Anterior cingulate cortex (tissue), 58 donors: ENCODE results near the gene VPREB3.

Experiments
- DNase-seq, 58 donors: peaks; one replicate each; lab custom pipeline; 2025; lab: John Stamatoyannopoulos, UW

VPREB3 gene, protein sequence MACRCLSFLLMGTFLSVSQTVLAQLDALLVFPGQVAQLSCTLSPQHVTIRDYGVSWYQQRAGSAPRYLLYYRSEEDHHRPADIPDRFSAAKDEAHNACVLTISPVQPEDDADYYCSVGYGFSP

GRCh38 chr22:23754220-23754919 lies at the start of gene VPREB3:
Gene VPREB3 (minus strand): TSS chr22:23754425. CDS start chr22:23754363, 62 bp downstream.
- DNase-seq: no peak

GRCh38 chr22:23803001-23803819 lies 49.0 kb upstream of the VPREB3 start:
- no peak for DNase-seq

- DNase-seq: no peak
Measured at GRCh38 chr22:23801886-23802377, 47.7 kb upstream of the VPREB3 start.

DNA sequence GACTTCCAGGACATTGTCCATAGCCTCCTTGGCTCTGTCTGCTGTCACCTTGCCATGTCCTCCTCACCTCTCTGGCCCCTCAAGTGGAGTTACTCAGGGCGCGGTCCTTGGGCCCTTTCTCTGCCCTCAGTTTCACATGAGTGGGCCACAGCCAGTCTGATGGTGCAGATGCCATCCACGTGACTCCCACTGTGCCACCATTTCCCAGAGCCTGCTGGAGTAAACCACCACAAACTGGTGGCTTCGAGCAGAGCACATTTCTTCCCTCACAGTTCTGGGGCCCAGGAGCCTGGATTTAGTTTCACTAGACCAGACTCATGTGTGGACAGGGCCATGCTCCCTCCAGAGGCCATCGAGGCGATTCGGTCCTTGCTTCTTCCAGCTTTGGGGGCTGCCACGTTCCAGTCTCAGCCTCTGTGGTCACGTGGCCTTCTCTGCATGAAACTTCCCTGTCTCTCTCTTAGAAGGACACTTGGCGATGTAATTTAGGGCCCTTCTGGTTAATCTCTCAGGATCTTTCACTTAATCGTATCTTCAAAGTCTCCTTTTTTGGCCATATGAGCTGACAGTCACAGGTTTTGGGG lies 47.1 kb upstream of the VPREB3 start:
- DNase-seq: no peak

- DNase-seq: no peak
Measured at GRCh38 chr22:23800297-23801237, 46.3 kb upstream of the VPREB3 start.

GRCh38 chr22:23796461-23796860 lies 42.2 kb upstream of the VPREB3 start:
- no peak for DNase-seq

GRCh38 chr22:23793326-23793725 lies 39.1 kb upstream of the VPREB3 start:
- no peak for DNase-seq

GRCh38 chr22:23791738-23792645 lies 37.8 kb upstream of the VPREB3 start:
- DNase-seq: no peak

DNA sequence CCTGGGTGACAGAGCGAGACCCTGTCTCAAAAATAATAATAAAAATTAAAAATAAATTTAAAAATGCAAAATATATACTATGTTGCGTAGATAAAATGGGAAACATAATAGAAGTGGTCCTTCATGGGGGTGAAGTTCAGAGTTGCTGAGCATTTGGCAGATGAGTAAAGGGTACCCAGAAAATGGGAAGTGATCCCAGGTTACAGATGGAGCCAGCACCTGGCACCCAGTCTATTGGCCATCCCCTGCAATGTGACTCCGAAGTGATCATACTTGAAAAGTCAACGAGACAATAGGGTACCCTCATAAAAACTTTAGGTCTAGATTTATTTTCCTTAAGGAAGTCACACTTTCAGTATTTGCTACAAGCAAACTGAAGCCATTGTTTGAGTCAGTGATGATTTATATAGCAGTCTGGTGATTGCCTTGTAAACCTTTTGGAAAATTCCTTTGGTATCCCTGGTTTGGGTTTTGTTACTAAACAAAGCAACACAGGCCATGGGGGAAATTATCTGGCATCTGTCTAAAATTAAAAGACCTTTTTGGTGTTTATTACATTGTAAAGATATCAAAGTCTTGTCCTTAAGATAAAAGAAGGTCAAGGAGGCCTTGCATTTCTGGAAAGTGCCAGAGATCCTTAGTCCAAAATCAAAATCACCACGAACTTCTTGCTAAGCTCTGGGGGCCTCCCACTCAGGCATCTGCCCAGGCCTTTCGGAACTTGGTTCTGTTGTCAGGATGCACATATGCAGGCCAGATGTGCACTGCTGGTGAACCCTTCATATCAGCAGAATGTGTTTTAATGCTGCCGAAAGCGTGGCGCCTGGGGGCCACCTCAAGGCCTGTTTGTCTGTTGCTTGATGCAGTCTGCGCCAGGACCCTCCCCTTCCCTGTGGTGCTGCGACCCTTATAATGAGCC lies 36.9 kb upstream of the VPREB3 start:
- no peak for DNase-seq

- peak in 8 of 58 donors; percentile 14 to 35 (median 18) for DNase-seq
Measured at GRCh38 chr22:23789638-23790037, 35.4 kb upstream of the VPREB3 start.

DNA sequence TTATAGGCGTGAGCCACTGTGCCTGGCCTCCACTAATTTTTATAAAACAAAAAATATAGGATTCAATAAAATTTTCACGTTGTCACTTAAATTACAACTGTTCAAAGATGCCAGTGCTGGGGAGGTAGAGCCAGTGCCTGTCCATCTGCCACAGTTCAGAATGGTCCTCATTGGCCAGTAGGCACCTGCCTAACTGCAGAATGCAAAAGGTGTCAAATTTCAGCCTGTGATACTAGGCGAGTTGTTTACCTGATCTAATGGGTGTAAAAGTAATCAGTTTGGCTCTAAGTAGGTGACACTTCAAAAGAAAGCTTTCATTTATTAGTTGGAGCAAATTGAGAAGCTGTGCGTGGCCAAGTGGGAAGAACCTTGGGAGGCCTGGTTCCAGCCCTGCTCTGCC lies 34.9 kb upstream of the VPREB3 start:
- DNase-seq: no peak

GRCh38 chr22:23787910-23788309 lies 33.7 kb upstream of the VPREB3 start:
- no peak for DNase-seq

- no peak for DNase-seq
Measured at GRCh38 chr22:23787600-23787896, 33.3 kb upstream of the VPREB3 start.

GRCh38 chr22:23786752-23787599 lies 32.8 kb upstream of the VPREB3 start, which contains the start of gene SMARCB1:
Gene SMARCB1 (plus strand): TSS chr22:23786966. CDS start chr22:23787170, 204 bp downstream.
- DNase-seq: peak in 55 of 58 donors; percentile 31 to 89 (median 71)

DNA sequence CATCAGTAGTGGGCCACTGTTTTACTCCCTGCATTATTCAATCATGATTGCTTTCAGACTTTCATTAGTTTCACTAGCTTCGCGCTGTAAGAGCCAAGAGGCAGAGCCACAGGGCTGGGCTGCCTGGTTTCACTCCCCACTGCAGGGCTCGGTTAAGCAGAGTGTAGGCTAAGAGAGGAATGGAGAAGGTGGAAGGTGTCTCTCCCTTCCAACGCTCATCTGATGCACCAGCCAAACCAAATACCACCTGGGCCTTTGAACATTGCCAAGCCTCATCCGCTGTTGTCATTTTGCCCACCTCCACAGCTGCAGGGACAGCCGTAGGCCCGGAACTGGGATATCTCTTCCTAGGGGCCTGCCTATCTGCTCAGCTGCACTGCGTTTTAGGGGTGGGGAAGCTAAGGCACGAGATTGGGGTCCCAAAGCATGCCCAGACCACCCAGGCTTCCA lies 32.1 kb upstream of the VPREB3 start:
- no peak for DNase-seq

DNA sequence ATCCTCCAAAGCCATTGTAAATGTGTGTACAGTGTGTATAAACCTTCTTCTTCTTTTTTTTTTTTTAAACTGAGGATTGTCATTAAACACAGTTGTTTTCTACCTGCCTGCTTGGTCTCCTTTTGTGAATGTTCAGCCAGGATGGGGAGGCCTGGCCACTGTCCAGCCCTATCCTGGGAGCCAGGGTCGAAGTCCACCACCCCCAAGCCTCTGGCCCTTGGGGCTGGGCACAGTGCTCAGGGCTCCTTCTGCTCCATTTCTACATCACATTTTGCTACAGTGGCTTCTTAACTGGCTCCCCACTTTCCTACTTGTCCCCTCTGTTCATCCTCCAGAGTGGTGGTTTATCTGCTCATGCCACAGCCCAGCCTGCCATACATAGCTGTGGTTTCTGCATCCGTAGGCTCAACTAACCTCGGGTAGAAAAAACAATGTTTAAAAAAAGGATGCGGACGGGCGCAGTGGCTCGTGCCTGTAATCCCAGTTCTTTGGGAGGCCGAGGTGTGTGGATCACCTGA lies 30.0 kb upstream of the VPREB3 start:
- no peak for DNase-seq
